WTC11 (cell line): ENCODE measurements around the gene FAM227B.
"Not testable (repeated sequence)": the region's sequence is repeated elsewhere in the genome, so short reads cannot be mapped to it uniquely, and the experiment has no call there.

Source experiments
- CREM ChIP-seq: sonication (generic); formaldehyde crosslinking; IDR thresholded peaks from 2 replicates; pipeline ENCODE4 v1.8.1; 2022; ENCODE audit warnings: mild to moderate bottlenecking, missing genetic modification reagents, moderate library complexity
- CTCF ChIP-seq: fragments of 200-600 bp; IDR thresholded peaks from 2 replicates; pipeline ENCODE4 v1.8.0; 2022; ENCODE audit warnings: antibody characterized with exemption
- JUN ChIP-seq: sonication (generic); formaldehyde crosslinking; IDR thresholded peaks from 2 replicates; pipeline ENCODE4 v1.8.0; 2023; ENCODE audit warnings: mild to moderate bottlenecking, missing genetic modification reagents
- MAX ChIP-seq: sonication (generic); formaldehyde crosslinking; IDR thresholded peaks from 2 replicates; pipeline ENCODE4 v1.8.0; 2022; ENCODE audit warnings: mild to moderate bottlenecking, missing genetic modification reagents
- PREB ChIP-seq: sonication (generic); formaldehyde crosslinking; IDR thresholded peaks from 2 replicates; pipeline ENCODE4 v1.8.1; 2022; ENCODE audit warnings: mild to moderate bottlenecking, missing genetic modification reagents, moderate library complexity, borderline replicate concordance
- ZNF512 ChIP-seq: sonication (generic); formaldehyde crosslinking; IDR thresholded peaks from 2 replicates; pipeline ENCODE4 v1.8.1; 2022; ENCODE audit warnings: missing genetic modification reagents, borderline replicate concordance

- TF ChIP-seq CTCF; MAX (CRISPR knock-in tag); ZNF512 (CRISPR knock-in tag); JUN; PREB (CRISPR knock-in tag); CREM (CRISPR knock-in tag): not testable (repeated sequence)
These were observed 217.9 kb downstream of the FAM227B start for GRCh38 chr15:49402515-49403296.
